Activated T-helper 2 cell treated with anti-CD3 and anti-CD28 coated beads, Interferon-gamma antibody, Interleukin-2, Interleukin-4, amounts not matched to agents 10 μg/mL and 5 μg/mL and 100 μg/mL, durations not matched to agents 14 hours and 24 hours and 36 hours (primary cell): ENCODE measurements around the gene INPP4B. TPM values are rescaled to one million over a fixed set of nuclear protein-coding genes. Genes with fewer than 3 reads are reported as not detected.

Experiments
- DNase-seq: peaks from one replicate; pipeline ENCODE4 v3.0.0; 2021; ENCODE audit warnings: low spot score
- H3K27ac Mint-ChIP-seq: one replicate; pipeline ENCODE4 v1.8.0; 2021; ENCODE audit warnings: mixed read lengths
- H3K27me3 Mint-ChIP-seq: one replicate; pipeline ENCODE4 v1.8.0; 2021; ENCODE audit warnings: low read depth, mixed read lengths
- H3K36me3 Mint-ChIP-seq: one replicate; pipeline ENCODE4 v1.8.0; 2021; ENCODE audit warnings: low read depth, mixed read lengths
- H3K4me1 Mint-ChIP-seq: one replicate; pipeline ENCODE4 v1.8.0; 2021; ENCODE audit warnings: low read depth, mixed read lengths
- H3K4me3 Mint-ChIP-seq: one replicate; pipeline ENCODE4 v1.8.0; 2021; ENCODE audit warnings: low read depth, mild to moderate bottlenecking, moderate library complexity, mixed read lengths
- H3K9me3 Mint-ChIP-seq: one replicate; pipeline ENCODE4 v1.8.0; 2021; ENCODE audit warnings: mixed read lengths
- intact Hi-C: fragments of 100-400 bp; cut with micrococcal nuclease; formaldehyde crosslinking; loops from one replicate; pipeline ENCODE4 v1.15.1; 2023
- total RNA-seq: library from RNA; stranded (reverse); gene quantifications from 2 replicates; pipeline ENCODE4 v1.2.3, GENCODE V29; 2022

The INPP4B gene
- total RNA-seq, 1 donor from 2014 or later: 64.8 TPM

- no peak overlapping the region for H3K27ac Mint-ChIP-seq
- H3K36me3 Mint-ChIP-seq: no peaks in the 10 kb centered on the region
- H3K27me3 Mint-ChIP-seq: peaks cover 36% of the 10 kb centered on the region
- intact Hi-C loops: no loop called here
- no peak overlapping the region for H3K4me3 Mint-ChIP-seq
- no peaks in the 10 kb centered on the region for H3K9me3 Mint-ChIP-seq
- DNase-seq: no peak
- H3K4me1 Mint-ChIP-seq: peaks cover 9% of the 10 kb centered on the region
Measured at GRCh38 chr4:142850478-142850877, 4.4 kb upstream of the INPP4B start.

GRCh38 chr4:142846729-142847596, 862 bp upstream of the INPP4B start:
- H3K4me3 Mint-ChIP-seq: peak overlapping the region; percentile 86
- peaks cover 26% of the 10 kb centered on the region for H3K4me1 Mint-ChIP-seq
- no peaks in the 10 kb centered on the region for H3K9me3 Mint-ChIP-seq
- intact Hi-C loops: loop anchor here (1.0 to 5.0 kb wide), 11 partner anchors 31 to 1540 kb away; partner anchors contain the start of gene IL15
- peaks cover 36% of the 10 kb centered on the region for H3K27me3 Mint-ChIP-seq
- peak overlapping the region; percentile 76 for H3K27ac Mint-ChIP-seq
- no peaks in the 10 kb centered on the region for H3K36me3 Mint-ChIP-seq
- peak; percentile 62 for DNase-seq

DNA sequence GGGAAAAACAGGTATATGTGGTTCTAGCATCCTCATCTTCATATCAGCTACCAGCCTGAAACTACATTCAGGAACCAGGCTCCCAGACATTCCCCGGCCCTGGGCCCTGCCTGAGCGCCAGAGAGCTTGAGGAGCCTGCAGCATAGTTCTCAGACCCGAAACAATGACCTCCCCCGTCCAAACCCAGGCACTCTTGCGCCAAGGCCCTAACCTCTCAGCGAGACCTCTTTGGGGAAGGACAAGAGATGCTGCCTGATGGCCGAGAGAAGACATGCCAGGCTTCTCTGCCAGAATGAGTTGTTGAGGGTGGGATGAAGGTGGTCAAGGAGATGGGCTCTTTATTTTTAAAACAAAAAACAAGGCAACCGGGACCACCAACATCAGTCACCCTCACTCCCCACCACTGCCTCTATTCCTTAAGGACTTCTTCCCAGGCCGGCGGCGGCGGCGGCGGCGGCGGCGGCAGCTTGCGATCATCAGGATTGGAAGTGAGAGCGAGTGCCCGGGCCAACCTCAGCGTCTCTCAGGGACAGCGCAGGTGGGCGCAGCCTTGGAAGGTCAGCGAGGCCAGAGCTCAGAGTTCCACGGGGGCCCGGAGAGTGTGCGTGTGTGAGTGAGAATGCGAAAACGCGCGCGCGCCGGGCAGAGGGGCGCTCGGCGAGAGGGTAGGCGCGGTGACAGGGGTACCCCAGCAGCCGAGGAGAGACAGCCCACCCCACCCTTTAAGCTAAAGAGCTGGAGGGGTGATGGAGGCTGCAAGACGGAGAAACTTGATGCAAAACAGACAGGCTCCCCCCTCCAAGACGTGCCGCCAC, 601 bp downstream of the INPP4B start:
- intact Hi-C loops: loop anchor here (1.0 to 5.0 kb wide), 11 partner anchors 29 to 1539 kb away; partner anchors contain the start of genes IL15 and USP38
- no peaks in the 10 kb centered on the region for H3K9me3 Mint-ChIP-seq
- DNase-seq: no peak

GRCh38 chr4:142844782-142845181, 1.3 kb downstream of the INPP4B start:
- Mint-ChIP-seq H3K9me3 (no peaks in the 10 kb centered on the region), H3K27ac (peak overlapping the region; percentile 24), H3K27me3 (peaks cover 30% of the 10 kb centered on the region), H3K36me3 (no peaks in the 10 kb centered on the region), H3K4me1 (peaks cover 29% of the 10 kb centered on the region), H3K4me3 (peak overlapping the region; percentile 86)
- intact Hi-C loops: loop anchor here (1.0 to 5.0 kb wide), 4 partner anchors 122 to 1207 kb away; partner anchors contain the start of genes IL15 and USP38
- no peak for DNase-seq

More for the DNA sequence above, 601 bp downstream of the INPP4B start:
- Mint-ChIP-seq H3K4me3 (peak overlapping the region; percentile 86), H3K36me3 (no peaks in the 10 kb centered on the region), H3K4me1 (peaks cover 29% of the 10 kb centered on the region), H3K27ac (peak overlapping the region; percentile 50), H3K27me3 (peaks cover 36% of the 10 kb centered on the region)

DNA sequence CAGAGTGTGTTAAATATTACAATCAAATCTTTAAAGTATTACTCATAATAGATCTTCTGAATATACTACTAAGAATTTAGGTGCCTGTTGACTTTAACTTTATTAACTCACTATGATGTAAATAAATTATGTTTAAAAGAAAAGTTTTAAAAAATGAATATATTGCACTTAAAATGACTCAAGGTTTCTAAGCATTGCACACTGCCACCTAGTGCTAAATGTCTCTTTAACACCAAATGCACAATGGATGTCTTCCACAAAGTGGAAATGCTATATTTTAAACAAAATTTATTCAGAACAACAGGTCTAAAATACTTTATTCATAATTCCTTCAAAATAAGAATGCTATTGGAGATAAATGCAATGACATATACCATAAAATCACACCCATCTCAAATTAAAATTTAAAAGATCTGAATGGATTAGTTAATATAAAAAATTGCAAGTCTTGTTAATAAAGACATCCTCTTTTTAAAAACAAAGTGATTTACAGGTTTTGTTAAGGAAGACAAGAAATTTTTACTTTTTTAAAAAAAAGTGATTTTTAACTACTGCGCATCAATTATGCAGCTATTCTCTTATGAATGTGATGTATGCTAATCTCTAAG, 5.5 kb downstream of the INPP4B start:
- H3K4me3 Mint-ChIP-seq: no peak overlapping the region
- peaks cover 21% of the 10 kb centered on the region for H3K4me1 Mint-ChIP-seq
- no peaks in the 10 kb centered on the region for H3K9me3 Mint-ChIP-seq
- DNase-seq: no peak
- peaks cover 7% of the 10 kb centered on the region for H3K27me3 Mint-ChIP-seq
- H3K27ac Mint-ChIP-seq: no peak overlapping the region
- no peaks in the 10 kb centered on the region for H3K36me3 Mint-ChIP-seq
- intact Hi-C loops: no loop called here

DNA sequence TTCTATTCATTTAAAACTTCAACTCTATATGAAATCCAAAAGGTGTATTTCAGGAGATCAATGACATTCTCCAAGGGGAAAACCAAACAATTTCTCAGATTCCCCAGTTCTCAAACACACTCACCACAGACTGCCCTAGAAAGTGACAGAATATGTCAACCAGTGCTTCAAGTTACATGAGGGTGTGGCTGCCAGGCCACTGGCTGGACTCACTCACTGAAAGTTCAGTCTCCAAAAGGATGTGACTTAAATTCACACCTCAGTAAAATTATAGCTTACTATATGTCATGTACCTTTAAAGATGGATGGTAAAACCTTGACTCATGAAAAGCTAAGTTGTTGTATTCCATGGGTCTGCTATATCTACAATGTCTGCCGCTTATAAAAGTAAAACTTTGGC, 7.3 kb downstream of the INPP4B start:
- intact Hi-C loops: no loop called here
- no peak overlapping the region for H3K27ac Mint-ChIP-seq
- DNase-seq: no peak
- H3K36me3 Mint-ChIP-seq: no peaks in the 10 kb centered on the region
- H3K9me3 Mint-ChIP-seq: no peaks in the 10 kb centered on the region
- no peak overlapping the region for H3K4me3 Mint-ChIP-seq
- no peaks in the 10 kb centered on the region for H3K27me3 Mint-ChIP-seq
- peaks cover 7% of the 10 kb centered on the region for H3K4me1 Mint-ChIP-seq

DNA sequence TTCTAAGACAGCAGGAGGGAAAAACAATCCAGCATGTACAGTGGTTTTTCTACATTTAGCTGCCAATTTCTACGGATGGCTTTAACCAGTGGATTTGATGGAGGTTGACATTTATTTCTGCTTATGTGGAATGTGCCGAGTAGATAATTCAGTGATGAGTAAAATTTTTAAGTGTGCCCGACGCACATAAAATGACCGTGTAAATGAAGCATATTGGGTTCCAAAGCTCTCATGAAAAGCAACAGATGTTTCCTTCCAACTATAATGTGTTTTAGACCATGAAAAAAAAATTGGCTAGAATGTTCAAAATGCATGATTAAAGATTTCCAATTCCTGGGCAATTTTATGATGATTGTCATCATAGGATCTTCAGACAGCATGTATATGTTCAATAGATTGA, 14.1 kb downstream of the INPP4B start:
- Mint-ChIP-seq H3K4me3 (no peak overlapping the region), H3K9me3 (no peaks in the 10 kb centered on the region), H3K4me1 (no peaks in the 10 kb centered on the region), H3K27me3 (peaks cover 2% of the 10 kb centered on the region), H3K36me3 (no peaks in the 10 kb centered on the region), H3K27ac (no peak overlapping the region)
- intact Hi-C loops: no loop called here
- DNase-seq: no peak

DNA sequence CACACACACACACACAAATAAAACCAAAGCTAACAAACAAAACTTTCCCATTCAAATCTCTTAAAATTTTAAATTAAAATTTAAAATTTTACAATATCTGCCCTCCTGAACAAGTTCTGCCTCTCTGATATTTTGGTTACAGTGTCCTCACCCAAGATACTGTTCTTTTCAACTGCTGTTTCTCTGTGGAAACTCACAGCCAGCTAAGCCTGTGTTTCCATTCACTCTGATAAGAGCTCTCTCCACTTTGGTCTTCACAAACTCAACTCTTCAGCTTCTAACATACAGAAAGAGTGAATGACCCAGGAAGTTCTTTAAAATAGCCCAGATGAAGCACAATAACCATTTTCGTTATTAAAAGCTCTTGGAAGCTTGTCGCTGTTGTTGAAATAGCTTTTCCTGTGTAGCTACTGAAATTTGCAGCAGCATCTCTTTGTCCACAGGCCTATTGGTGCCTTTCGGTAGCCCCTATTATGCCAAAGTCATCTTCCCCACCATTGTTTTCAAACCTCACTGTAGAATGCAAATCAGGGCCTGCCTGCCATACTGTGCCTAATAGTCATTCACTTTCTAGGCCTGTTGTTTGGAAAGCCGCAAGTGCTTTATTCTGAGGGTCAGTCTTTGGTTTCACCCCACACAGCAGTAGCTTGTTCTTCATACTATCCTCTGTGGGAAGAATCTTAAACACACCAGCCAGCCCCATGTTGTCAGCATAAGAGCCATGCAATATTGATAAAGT, 19.4 kb downstream of the INPP4B start:
- Mint-ChIP-seq H3K4me3 (no peak overlapping the region), H3K4me1 (peaks cover 9% of the 10 kb centered on the region), H3K9me3 (peaks cover 6% of the 10 kb centered on the region), H3K36me3 (peaks cover 6% of the 10 kb centered on the region), H3K27me3 (peaks cover 2% of the 10 kb centered on the region), H3K27ac (no peak overlapping the region)
- intact Hi-C loops: no loop called here
- DNase-seq: no peak

DNA sequence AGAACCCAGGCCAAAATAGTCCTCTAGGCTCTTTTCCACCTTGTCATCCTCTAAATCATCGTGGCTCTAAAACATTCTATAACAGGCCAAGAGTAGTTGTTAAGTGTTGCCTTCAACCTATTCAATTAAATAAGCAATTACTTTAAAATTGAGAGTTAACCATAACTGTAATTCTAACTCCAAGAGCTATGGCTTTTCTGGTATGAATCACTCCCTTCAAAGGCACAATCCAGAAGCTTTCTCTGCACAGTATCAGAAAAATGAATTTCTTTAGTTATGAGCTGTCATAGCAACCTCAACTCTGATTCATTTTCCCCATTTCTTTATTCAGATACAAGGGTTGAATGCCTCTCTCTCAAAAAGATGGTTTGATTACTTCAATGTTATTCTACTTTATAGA, 21.7 kb downstream of the INPP4B start:
- H3K27me3 Mint-ChIP-seq: no peaks in the 10 kb centered on the region

DNA sequence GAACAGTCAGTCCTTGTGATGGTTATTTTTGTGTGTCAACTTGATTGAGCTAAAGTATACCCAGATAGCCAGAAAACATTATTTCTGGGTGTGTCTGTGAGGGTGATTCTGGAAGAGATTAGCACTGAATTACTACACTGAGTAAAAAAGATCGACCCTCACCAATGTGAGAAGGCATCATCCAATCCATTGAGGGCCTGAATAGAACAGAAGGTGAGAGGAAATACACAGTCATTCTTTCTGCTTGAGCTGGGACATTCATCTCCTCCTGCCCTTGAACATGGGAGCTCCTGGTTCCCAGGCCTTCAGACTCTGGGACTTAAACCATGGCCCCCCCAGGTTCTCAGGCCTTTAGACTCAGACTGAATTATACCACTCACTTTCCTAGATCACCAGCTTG, 22.3 kb downstream of the INPP4B start:
- H3K4me1 Mint-ChIP-seq: peaks cover 9% of the 10 kb centered on the region

More for the DNA sequence above, 21.7 kb downstream of the INPP4B start:
- Mint-ChIP-seq H3K4me1 (peaks cover 9% of the 10 kb centered on the region), H3K27ac (peak overlapping the region; percentile 52), H3K9me3 (peaks cover 9% of the 10 kb centered on the region), H3K4me3 (no peak overlapping the region), H3K36me3 (peaks cover 6% of the 10 kb centered on the region)
- DNase-seq: no peak
- intact Hi-C loops: loop anchor here (1.0 to 5.0 kb wide), 2 partner anchors 8 to 127 kb away; no protein-coding TSS in a partner anchor

DNA sequence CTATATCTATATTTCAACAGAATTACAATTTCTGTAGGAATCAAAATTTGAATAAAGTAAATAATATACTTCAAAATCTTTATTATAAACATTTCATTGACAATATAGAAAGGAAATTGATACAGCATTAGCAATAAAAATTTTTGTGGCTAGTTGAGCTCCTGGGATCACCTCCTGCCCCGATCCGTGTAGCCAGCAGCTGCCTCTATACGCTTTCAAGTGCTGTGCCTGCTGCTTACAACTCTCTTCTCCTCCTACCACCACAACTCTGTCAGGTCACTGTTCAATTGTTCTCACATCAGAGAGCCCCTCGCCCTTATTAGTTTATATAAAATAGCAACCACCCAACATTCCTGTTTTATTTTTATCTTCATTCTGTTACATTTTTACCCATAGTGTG, 27.6 kb downstream of the INPP4B start:
- DNase-seq: no peak
- no peaks in the 10 kb centered on the region for H3K27me3 Mint-ChIP-seq
- H3K9me3 Mint-ChIP-seq: peaks cover 4% of the 10 kb centered on the region
- H3K27ac Mint-ChIP-seq: no peak overlapping the region
- peaks cover under 1% of the 10 kb centered on the region for H3K36me3 Mint-ChIP-seq
- H3K4me3 Mint-ChIP-seq: no peak overlapping the region
- intact Hi-C loops: loop anchor here (5.0 to 10.0 kb wide), 4 partner anchors 106 to 524 kb away; no protein-coding TSS in a partner anchor
- H3K4me1 Mint-ChIP-seq: peaks cover 23% of the 10 kb centered on the region

More for the DNA sequence above, 22.3 kb downstream of the INPP4B start:
- Mint-ChIP-seq H3K4me3 (no peak overlapping the region), H3K9me3 (peaks cover 9% of the 10 kb centered on the region), H3K36me3 (peaks cover 6% of the 10 kb centered on the region), H3K27ac (no peak overlapping the region), H3K27me3 (no peaks in the 10 kb centered on the region)
- intact Hi-C loops: loop anchor here (1.0 to 5.0 kb wide), 2 partner anchors 7 to 126 kb away; no protein-coding TSS in a partner anchor
- DNase-seq: no peak

- Mint-ChIP-seq H3K4me3 (no peak overlapping the region), H3K27me3 (no peaks in the 10 kb centered on the region), H3K27ac (peak overlapping the region; percentile 30), H3K36me3 (no peaks in the 10 kb centered on the region), H3K4me1 (peaks cover 23% of the 10 kb centered on the region), H3K9me3 (peaks cover 4% of the 10 kb centered on the region)
- intact Hi-C loops: loop anchor here (5.0 to 10.0 kb wide), 4 partner anchors 106 to 523 kb away; no protein-coding TSS in a partner anchor
- no peak for DNase-seq
Measured at GRCh38 chr4:142818031-142818430, 28.1 kb downstream of the INPP4B start.
